NCI-H82 treated with DMSO at 0.1 percent for 48 hours (cell line): Measurements from ENCODE around the gene FOXJ3.
A peak's percentile ranks its signal among the peaks of the same experiment; 100 is the strongest.

Source experiments
- DNase-seq: peaks from one replicate; lab custom pipeline; 2025; ENCODE audit not compliant: unreplicated experiment; lab: John Stamatoyannopoulos, UW

FOXJ3 gene

DNA sequence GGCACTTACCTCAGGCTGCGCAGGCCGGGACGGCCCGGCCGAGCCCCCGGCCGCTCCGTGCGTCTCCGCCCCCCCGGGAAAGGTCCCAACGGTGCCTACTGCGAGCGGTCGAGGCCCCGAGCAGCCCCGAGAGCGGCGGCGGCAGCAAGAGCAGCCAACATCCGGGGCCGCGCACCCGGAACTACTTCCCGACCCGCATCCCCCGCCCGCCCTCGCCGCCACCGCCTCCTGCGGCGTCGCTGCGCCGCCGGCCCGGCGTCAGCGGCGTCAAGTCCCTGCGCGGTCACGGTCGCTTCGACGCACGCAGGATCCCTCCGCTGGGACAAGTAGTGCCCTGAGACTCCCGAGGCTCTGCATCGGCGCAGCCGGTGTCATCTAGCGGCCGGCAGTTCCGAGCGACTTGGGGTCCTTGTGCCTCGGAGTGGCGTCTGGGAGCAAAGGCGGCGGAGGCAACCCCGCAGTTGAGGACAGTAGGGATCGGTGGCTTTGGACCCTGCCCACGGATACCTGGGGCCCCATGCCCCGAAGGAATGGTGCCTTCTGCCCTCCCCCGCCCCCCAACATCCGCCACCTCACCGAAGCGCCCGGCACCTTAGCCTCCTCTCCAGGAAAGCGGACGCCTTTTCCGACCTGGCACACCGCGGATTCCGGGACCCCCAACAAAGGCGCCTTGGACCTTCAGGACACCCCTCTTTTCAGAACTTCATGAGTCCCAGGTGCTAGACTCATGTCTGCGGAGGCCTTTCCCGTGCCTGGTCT, at the start of gene FOXJ3:
FOXJ3 (minus strand) TSS at position 186 of the 759 bp plus-strand sequence. CDS start 24,142 bp downstream, outside the sequence.
- DNase-seq, result peak; percentile 81

DNA sequence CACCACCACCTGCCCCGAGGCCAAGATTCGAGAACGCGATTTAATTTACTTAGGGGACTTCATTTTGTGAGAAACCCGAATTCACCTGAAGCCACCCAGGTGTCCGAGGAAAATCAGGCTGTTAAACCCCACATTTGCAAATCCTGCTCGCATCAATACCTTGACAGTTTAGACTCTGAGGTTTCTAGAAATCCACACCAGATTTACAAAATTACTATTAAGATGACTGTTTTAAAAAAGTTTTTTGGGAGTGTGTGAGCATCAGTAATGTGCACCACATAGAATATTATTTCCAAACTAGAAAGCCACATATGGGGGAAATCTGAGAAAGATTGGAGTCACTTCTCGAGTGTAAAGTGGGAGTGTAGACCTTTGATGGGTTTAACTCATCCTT, 46.2 kb upstream of the FOXJ3 start:
- DNase-seq, result no peak

DNA sequence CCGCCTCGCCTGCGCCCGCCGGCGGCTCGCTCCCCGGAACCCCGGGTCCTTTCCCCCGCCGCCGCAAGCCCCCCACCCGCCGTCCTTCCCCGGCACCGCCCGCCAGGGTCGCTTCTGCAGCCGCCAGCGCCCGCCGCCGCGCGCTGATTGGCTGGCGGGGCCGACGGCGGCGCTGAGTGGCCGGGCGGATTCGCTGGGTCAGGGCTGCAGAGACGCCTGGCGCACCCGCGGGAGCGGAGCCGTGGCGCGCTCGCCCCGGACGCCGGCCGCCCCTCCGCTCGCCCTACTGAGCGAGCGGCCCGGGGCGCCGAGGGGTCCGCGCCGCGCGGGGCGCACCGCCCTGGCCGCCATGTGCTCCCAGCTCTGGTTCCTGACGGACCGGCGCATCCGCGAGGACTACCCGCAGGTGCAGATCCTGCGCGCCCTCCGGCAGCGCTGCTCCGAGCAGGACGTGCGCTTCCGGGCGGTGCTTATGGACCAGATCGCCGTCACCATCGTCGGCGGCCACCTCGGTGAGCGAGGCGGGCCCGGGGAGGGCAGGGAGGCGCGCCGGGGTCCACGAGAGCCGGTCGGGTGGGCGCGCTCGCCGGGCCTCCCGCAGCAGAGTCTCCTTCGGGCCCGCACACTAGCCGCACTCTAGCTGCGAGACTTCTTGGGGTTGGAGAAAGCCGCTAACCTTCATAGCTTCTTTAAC, 45.7 kb upstream of the FOXJ3 start, which contains the start of gene RIMKLA:
RIMKLA (plus strand) TSS at position 207 of the 694 bp plus-strand sequence; CDS start at position 350, 143 bp downstream.
- DNase-seq, result peak; percentile 49

DNA sequence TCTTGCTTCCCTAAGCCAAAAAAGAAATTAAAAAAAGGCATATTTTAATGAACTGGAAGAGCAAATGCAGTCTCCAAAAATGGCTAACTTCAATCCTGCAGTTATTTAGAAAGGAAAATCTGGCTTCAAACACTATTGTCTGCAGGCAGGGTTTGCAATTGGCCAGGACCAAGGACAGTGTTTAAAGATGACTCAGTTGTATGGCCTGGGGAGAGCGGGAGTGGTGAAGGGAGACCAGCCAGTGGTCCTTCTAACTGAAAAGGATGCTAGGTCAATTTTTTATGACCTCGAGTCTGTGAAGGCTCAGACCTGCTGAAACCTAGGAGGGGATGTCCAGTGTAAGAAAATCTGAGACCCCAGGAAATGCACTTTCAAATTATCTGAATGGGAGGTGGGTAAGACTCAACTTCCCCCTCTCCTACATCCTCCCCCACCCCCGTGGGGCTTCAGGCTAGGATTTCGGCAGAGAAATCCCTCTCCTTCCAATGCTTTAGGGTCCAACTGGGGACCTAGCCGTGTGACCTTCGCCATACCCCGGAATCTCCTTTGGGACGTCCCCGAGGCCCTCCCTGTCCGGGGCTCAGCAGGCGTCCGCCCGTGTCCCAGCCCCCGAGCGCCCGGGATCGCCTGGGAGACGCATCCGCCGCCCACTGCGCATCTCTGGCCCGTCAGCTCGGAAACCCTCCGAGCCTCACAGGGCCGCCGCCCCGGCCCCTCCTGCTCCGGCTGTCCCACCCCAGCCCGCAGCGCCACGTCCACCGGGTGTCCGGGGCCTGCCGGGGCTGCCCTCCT, 45.0 kb upstream of the FOXJ3 start:
- no peak for DNase-seq

DNA sequence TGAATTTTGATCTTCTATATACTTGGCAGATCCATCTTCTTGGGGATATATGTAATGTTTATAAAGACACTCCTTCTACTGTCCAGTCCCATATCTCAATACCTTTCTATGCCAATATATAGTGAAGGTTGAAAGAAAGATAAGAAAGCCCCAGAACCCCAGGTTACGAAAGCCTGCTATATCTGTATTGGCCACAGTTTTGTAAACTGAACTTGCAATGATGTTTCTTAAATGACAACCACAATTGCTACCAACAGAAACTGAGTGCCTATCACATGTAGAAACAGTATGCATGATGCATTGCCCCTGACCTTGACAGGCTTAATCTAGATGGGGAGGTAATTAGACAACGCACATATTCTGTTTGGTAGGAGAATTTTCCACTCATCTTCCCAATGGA, 37.8 kb upstream of the FOXJ3 start:
- DNase-seq, result no peak

DNA sequence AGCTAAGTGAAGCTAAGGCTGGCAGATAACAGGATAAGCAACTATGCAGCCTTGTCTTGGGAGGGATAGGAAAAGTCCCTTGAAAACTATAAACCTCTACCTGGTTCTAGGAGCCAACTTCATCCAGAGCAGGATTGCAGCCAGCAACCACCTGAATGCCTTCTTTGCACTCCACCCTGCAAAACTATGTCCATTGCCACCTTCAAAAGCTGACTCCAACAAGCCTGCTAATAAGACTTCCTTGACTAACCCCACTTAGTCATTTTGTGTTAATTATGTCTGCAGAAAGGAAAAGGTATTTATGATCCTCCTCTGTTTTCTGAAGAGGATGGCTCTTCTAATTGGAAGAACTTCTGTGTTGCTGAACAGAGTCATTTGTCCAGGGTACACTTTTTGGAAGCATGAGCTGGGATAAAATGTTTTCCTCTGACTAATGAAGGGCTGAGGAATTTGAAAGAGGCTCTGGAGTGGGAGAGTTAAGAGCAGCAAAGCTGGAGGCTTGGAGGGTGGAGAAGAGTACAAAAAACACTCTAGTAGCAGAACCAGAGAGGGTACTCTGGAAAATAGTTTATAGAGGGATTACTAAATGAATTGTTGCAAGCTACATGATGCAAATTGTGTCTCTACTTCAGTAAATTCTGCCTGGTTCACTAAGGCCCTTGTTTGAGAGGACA, 36.0 kb upstream of the FOXJ3 start:
- no peak for DNase-seq

DNA sequence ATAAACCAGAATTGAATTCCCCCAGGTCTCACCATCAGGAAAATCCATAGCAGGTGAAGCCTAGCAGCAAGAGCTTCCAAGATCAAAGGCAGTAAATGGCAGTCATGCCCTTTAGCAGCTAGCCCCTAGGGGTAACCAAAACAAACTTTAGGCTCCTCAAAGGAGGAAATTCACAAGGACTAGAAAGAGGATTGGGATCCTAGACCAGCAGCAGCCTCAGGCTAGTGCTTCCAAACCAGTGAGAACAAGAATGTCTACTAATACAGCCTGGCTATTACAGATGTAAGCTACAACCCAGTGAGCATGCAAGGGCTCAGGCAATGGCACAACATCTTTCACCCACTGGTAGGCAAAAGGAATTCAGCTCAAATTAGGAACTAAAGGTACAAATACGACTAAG, 34.4 kb upstream of the FOXJ3 start:
- DNase-seq, result no peak

DNA sequence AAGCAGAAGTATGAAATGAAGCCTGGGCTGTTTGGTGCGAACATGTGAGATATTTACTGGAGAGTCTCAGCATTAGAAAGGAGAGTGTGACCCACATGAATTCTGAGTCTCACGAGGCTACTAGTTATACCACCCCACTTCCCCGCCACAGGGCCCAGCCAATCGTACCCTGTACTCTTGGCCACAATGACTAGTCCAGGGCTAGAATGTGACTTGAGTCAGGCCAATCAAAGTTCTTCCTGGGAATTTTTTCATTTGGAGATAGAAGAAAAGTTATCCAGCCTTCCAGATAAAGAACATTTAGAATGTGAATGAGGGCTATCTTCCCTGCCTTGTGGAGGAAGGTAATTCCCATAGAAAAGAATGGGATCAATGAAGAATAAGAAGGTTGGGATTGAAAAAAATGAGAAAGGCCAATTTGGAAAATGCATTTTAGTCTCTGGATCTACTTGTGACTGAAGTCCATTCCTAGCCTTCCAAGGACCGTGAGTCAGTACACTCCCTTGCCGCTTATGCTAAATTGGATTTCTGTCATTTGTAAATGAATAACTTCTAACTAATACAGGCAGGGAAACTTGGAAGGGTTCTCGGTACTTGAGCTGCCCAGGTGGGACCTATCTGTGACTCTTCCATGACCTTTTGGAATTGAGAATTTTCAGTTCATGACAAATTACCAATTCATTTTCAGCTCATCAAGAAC, 33.2 kb upstream of the FOXJ3 start:
- no peak for DNase-seq

DNA sequence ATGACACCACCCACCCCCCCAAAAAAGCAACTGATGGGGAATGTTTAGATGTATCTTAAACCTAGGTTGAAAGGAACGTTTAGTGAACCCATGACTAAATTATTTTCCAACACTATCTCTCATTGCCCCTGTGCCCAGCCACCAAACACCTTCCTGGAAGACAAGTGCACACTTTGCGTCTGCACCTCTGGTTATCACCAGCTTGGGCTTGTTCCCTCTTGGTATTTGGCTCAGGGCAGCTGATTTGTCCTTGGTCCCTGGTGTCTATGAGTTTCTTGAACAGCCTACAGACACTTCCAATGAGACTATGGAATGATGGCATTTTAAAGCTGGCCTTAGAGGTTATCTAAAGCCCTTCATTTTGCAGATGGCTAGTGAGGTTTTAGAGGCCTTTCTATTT, 30.1 kb upstream of the FOXJ3 start:
- no peak for DNase-seq

DNA sequence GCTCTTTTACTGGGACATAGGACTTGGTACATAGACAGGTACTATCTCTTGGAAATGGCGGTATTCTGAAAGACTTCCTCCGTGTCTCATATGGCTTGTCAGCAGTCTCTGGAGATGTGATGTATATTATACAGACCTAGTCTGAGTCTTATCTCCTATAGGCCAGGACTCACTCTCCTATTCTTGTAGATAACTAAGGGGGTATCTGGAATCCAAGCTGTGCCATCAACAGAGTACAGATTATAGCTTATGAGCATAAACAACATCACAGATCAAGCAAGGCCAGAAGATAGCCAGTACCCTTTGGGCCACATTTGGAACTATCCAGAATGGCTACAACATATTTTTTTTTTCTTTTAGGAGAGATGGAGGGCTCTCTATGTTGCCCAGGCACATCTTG, 29.5 kb upstream of the FOXJ3 start:
- DNase-seq, result no peak

DNA sequence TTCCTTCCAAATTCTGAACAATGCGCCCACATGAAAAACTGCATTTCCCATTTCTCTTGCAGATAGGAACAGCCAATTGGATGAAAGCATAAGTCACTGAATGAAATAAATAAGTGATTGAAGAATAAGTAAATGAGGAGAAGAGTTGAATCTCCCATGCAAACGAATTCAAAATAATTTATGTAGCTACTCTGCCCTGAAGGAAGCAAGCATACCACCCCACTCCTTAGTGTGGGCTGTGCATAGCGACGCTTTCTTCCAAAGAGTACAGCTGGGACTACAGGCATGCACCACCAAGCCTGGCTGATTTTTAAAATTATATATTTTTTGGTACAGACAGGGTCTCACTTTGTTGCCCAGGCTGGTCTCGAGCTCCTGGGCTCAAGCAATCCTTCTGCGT, 29.1 kb upstream of the FOXJ3 start:
- DNase-seq, result no peak

DNA sequence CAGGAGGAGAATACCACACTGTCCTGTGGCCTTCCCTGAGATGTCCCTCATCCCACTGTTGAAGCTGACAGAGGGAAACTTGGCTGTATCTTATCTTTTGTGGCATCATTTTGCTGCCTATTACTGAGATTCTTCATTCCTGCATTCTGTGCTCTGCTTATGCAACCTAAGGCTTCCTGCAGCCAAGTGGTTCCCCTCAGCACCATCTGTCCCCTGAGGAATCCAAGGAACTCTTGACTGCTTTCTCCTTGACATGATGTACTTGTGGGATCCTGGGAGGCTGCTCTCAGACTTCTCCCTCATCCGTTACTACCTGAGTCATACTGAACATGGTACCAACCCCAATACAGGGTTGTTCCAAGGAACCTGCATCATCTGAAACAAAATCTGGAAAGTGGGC, 24.4 kb upstream of the FOXJ3 start:
- DNase-seq, result no peak

DNA sequence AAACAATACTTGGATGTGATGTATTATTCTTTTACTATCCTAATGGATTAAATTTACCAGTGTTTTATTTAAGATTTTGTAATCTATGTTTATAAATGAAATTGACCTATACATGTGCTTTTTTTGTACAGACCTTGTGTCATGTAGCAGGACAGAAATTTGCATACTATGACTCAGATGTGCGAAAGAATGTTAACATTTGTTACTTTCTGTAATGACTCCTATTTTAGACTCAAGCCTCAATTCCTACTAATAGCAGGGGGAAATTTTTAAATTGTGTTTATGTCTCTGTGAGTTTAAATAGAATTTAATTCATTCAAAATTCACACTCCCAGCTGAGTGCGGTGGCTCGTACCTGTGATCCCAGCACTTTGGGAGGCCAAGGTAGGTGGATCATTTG, 23.8 kb upstream of the FOXJ3 start:
- no peak for DNase-seq

DNA sequence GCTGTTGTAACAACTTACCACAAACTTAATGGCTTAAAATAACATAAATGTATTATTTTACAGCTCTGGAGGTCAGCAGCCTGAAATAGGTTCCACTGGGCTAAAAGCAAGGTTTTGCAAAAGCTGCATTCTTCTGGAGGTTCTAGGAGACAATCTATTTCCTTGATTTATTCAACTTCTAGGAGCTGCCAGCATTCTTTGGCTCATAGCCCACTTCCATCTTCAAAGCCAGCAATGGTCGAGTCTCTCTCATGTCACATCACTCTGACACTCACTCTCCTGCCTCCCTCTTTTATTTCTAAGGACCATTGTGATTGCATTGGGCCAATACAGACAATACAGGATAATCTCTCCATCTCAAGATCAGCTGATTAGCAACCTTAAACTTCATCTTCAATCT, 15.1 kb upstream of the FOXJ3 start:
- DNase-seq, result no peak

DNA sequence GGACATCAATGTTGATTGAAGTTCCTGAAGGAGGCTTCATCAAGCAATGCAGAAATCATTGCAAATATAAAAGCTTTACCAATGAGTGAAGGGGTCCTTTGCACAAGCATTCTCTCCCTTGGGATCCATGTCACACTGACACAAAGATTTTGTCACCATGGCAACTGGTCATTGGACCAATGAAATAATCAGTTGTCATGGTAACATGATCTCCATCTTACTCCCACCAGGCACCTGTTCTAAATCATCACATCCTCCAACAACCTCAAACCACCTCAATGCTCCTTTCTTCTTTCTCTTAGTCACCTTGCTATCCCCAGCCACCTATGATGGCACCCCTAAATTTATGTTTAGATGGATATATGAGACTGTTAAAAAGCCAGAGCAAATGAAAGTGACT, 13.5 kb upstream of the FOXJ3 start:
- DNase-seq, result no peak

DNA sequence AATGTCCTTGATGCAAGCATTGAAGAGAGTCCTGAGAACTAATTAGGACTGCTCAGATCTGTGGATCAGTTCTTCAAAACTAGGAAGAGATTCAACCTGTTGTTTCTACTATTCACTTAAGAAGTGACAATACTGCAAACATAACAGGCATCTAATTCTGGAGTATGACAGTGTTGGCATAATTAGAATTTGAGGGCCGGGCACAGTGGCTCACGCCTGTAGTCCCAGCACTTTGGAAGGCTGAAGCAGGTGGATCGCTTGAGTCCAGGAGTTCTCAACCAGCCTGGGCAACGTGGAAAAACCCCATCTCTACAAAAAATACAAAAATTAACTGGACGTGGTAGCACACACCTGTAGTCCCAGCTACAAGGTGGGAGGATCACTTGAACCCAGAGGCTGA, 8.0 kb upstream of the FOXJ3 start:
- no peak for DNase-seq

DNA sequence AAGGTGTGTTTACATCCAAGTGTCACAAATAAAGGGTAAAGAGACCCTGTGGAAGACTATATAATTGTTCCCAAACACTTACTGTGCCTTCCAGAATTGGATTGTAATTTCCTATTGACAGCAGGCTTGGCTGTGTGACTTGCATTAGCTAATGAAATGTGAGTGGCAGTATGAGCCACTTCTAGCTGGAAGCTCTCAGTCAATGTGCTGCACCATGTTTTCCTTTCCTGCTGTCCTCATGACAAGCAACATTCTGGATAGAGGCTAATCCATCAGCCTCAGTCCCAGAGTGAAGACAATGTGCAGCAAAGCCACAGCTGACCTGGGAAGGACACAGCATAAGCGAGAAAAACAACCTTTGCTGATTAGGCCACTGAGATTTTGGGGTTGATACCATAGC, 5.9 kb upstream of the FOXJ3 start:
- peak; percentile 87 for DNase-seq

DNA sequence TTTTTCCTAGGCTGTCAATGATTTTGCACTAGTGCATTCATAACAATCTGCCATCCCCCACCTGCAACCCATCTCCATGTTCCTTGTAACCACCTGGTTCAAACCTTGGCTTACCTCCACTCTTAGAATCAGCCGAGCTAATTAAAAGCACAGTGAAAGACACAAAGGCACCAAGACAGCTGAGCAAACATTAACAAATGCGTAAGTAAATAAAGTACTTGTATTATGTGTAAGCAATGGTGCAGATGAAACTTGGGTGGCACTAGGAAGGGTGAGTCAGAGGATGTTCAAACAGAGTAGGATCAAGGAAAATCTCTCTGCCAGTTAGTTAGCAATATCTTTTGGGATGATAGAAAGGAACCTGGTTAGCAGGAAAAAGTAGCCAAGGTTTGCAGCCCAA, 5.1 kb upstream of the FOXJ3 start:
- peak; percentile 78 for DNase-seq

DNA sequence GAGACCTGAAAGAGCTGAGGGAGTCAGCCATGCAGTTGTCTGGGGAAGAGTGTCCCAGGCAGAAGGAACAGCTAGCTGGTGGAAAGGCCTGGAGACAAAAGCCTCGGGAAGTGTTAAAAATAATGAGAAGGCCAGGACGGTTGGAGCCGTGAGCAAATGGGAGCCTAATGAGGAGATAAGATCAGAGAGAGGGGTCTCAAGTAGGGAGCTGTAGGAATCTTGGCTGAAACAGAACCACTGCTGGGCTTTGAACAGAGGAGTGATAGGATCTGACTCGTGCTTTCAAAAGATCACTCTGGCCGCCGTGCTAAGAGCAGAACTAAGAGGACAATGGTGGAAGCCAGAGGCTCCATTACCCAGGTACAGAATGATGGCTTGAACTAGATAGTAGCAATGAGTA, 1.9 kb upstream of the FOXJ3 start:
- DNase-seq, result no peak

DNA sequence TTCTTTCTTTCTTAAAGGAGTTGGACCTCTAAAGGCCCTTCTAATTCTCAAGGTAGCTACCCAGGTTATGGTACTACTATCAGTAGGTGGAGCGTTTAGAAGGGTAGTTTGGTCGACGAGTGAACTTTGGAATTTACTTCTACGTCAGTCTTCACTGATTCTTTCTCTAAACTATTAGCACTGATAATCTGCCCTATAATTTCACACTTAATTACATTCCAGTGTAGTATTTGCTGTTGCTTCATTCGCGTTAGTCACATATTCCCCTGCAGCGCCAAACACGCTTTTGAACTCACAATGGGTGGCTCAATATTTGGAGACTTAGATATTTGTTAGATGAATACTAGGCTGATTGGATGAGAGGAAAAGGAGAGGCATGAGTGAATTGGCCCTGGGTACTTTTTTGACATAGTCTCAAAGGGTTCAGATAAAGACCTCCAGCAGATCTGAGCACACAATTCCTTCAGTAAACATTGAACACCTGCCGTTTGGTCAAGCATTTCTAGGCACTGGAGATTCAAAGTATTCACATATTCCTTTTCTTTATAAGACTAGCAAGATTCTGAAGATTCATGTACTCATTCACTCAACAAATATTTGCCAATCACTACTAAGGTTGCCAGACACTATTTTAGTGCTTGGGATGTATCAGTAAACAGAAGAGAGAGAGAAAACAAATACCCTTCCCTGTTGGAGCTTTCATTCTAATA, 929 bp upstream of the FOXJ3 start:
- DNase-seq, result peak; percentile 43
